Smooth muscle cell of bladder (primary cell): ENCODE data around the gene WDR74. TPM values are rescaled to one million over a fixed set of nuclear protein-coding genes. Genes with fewer than 3 reads are reported as not detected.

Source experiments
- total RNA-seq: library from RNA; depleted of rRNA; stranded (reverse); fragments of >200 nt; gene quantifications from 2 replicates; pipeline ENCODE4 v1.2.3, GENCODE V29; 2014

WDR74 gene
- 51.0 and 77.9 TPM in 2 replicates for total RNA-seq

GRCh38 chr11:62839050-62839945, at the start of gene WDR74:
Gene WDR74 (minus strand): TSS chr11:62839590. CDS start chr11:62839570, 20 bp downstream.

GRCh38 chr11:62880803-62881578, 41.6 kb upstream of the WDR74 start, which contains the start of gene SLC3A2:
Gene SLC3A2 (plus strand): TSS chr11:62880896. CDS start chr11:62881024, 128 bp downstream.

GRCh38 chr11:62832336-62833234, 6.8 kb downstream of the WDR74 start, which contains the start of gene TEX54:
Gene TEX54 (minus strand): TSS chr11:62832841.

GRCh38 chr11:62831520-62832335, 7.7 kb downstream of the WDR74 start, which contains the start of gene STX5:
Gene STX5 (minus strand): TSS chr11:62832051. CDS start chr11:62831243, 808 bp downstream.

GRCh38 chr11:62805076-62805892, 34.1 kb downstream of the WDR74 start, which contains the start of gene NXF1:
Gene NXF1 (minus strand): TSS chr11:62805440. CDS start chr11:62805356, 84 bp downstream.

GRCh38 chr11:62791501-62792201, 47.7 kb downstream of the WDR74 start, which contains the start of gene TMEM223:
Gene TMEM223 (minus strand): TSS chr11:62792006. CDS start chr11:62791994, 12 bp downstream.

GRCh38 chr11:62787005-62787759, 52.2 kb downstream of the WDR74 start, which contains the start of gene TMEM179B:
Gene TMEM179B (plus strand): TSS chr11:62787402. CDS start chr11:62787432, 30 bp downstream.

Other genes with a start within 250 kb of the WDR74 start
- 4.8 and 6.7 TPM in 2 replicates for gene TUT1, start 248.1 kb downstream of the WDR74 start, total RNA-seq
- 110 and 118 TPM in 2 replicates for gene MTA2, start 237.7 kb downstream of the WDR74 start, total RNA-seq
- 12.8 and 14.3 TPM in 2 replicates for gene EML3, start 226.8 kb downstream of the WDR74 start, total RNA-seq
- gene ROM1, start 226.3 kb downstream of the WDR74 start, total RNA-seq = 5.5 and 7.8 TPM in 2 replicates
- gene B3GAT3, start 217.6 kb downstream of the WDR74 start, total RNA-seq = 22.3 and 35.2 TPM in 2 replicates
- 249 and 288 TPM in 2 replicates for gene GANAB, start 193.0 kb downstream of the WDR74 start, total RNA-seq
- gene INTS5, start 186.3 kb downstream of the WDR74 start, total RNA-seq = 15.1 and 22.9 TPM in 2 replicates
- 39.7 and 43.3 TPM in 2 replicates for gene C11orf98, start 174.4 kb downstream of the WDR74 start, total RNA-seq
- 7.4 and 7.5 TPM in 2 replicates for gene CSKMT, start 174.3 kb downstream of the WDR74 start, total RNA-seq
- gene UQCC3, start 167.9 kb downstream of the WDR74 start, total RNA-seq = 11.7 and 12.1 TPM in 2 replicates
- 2.4 and 3.0 TPM in 2 replicates for gene LBHD1, start 167.3 kb downstream of the WDR74 start, total RNA-seq
- 193 and 199 TPM in 2 replicates for gene UBXN1, start 160.5 kb downstream of the WDR74 start, total RNA-seq
- 10.6 and 11.7 TPM in 2 replicates for gene LRRN4CL, start 150.1 kb downstream of the WDR74 start, total RNA-seq
- 58.3 and 73.6 TPM in 2 replicates for gene BSCL2, start 132.2 kb downstream of the WDR74 start, total RNA-seq
- not detected in 2 replicates for gene GNG3, start 131.9 kb downstream of the WDR74 start, total RNA-seq
- 7.3 and 9.7 TPM in 2 replicates for gene HNRNPUL2, start 112.1 kb downstream of the WDR74 start, total RNA-seq
- gene TTC9C, start 111.1 kb downstream of the WDR74 start, total RNA-seq = 34.0 and 37.4 TPM in 2 replicates
- gene ZBTB3, start 85.4 kb downstream of the WDR74 start, total RNA-seq = 9.7 and 12.7 TPM in 2 replicates
- 62.2 and 77.1 TPM in 2 replicates for gene POLR2G, start 78.0 kb downstream of the WDR74 start, total RNA-seq
- gene TAF6L, start 68.2 kb downstream of the WDR74 start, total RNA-seq = 12.1 and 19.1 TPM in 2 replicates
- 35.7 and 38.4 TPM in 2 replicates for gene TMEM179B, start 52.2 kb downstream of the WDR74 start, total RNA-seq
- gene TMEM223, start 47.6 kb downstream of the WDR74 start, total RNA-seq = 12.8 and 16.0 TPM in 2 replicates
- gene NXF1, start 34.1 kb downstream of the WDR74 start, total RNA-seq = 9.7 and 21.1 TPM in 2 replicates
- gene STX5, start 7.5 kb downstream of the WDR74 start, total RNA-seq = 46.2 and 49.9 TPM in 2 replicates
- not detected in 2 replicates for gene TEX54, start 6.7 kb downstream of the WDR74 start, total RNA-seq
- 210 and 296 TPM in 2 replicates for gene SLC3A2, start 41.3 kb upstream of the WDR74 start, total RNA-seq
- not detected in 2 replicates for gene CHRM1, start 81.8 kb upstream of the WDR74 start, total RNA-seq
- not detected in 2 replicates for gene SLC22A6, start 145.4 kb upstream of the WDR74 start, total RNA-seq
- not detected in 2 replicates for gene SLC22A8, start 176.3 kb upstream of the WDR74 start, total RNA-seq